K562 (cell line): ENCODE results near the gene AASDH. TPM values are rescaled to one million over a fixed set of nuclear protein-coding genes. Genes with fewer than 3 reads are reported as not detected.

Experiments
- ATAC-seq: fragments of 200-7000 bp; cut with Tn5 transposase; 3 replicates; pipeline ENCODE4 v1.9.1; 2020; ENCODE audit warnings: moderate library complexity
- BruUV-seq: library from RNA; stranded (reverse); fragments of 400-500 nt; replicated peaks from 2 replicates; lab custom pipeline; 2021; lab: Mats Ljungman, UMichigan
- CTCF ChIA-PET: fragments of 300-600 bp; formaldehyde crosslinking; extraction: SDS; loops from one replicate; lab custom pipeline; 2021; ENCODE audit warnings: low intra/inter-chr PET ratio; lab: Yijun Ruan, JAX
- POLR2A ChIA-PET: fragments of 300-600, 350-650 bp; sonication (Branson Sonifier 250); formaldehyde crosslinking; extraction: SDS; loops from one replicate; lab custom pipeline; 2021; ENCODE audit warnings: antibody characterized with exemption, inconsistent platforms; lab: Yijun Ruan, JAX
- DNase-seq, 4 experiments: peaks; one replicate each; pipeline versions ENCODE4 v3.0.0 to v3.0.0-alpha.2; 2011 to 2018; ENCODE audit warnings: low spot score in 3 of 4, mixed read lengths in 3 of 4; ENCODE audit errors: extremely low read depth in 1 of 4
- FAIRE-seq: peaks from 2 replicates; lab custom pipeline; 2011; peaks lifted over from hg19 to GRCh38; lab: Jason Lieb, UNC
- H2AFZ ChIP-seq: 2 replicates; pipeline ENCODE4 v1.6.0; 2011; ENCODE audit warnings: low read depth, low read length, control low read depth, inconsistent platforms
- H3K27ac ChIP-seq: fragments of 200-600 bp; 3 replicates; pipeline ENCODE4 v1.8.0; 2011; ENCODE audit warnings: low read depth, mild to moderate bottlenecking, control low read depth, inconsistent platforms, low read length, moderate library complexity, mixed read lengths; ENCODE audit errors: extremely low read depth
- H3K27me3 ChIP-seq, 2 experiments: fragments of 300-600 bp in 1 of 2; 2 replicates in 1 of 2; 3 replicates in 1 of 2; pipeline versions ENCODE4 v1.6.0 to v1.8.0; 2011; ENCODE audit warnings: inconsistent platforms in 2 of 2, low read length in 2 of 2, mild to moderate bottlenecking in 1 of 2, mixed read lengths in 1 of 2, moderate library complexity in 1 of 2; ENCODE audit not compliant: control insufficient read depth in 2 of 2, insufficient read depth in 2 of 2
- H3K36me3 ChIP-seq: fragments of 300-600 bp; 3 replicates; pipeline ENCODE4 v1.8.0; 2011; ENCODE audit warnings: mild to moderate bottlenecking, low read length, inconsistent platforms; ENCODE audit not compliant: control insufficient read depth, insufficient read depth
- H3K4me1 ChIP-seq, 2 experiments: fragments of 200-600 bp in 1 of 2; replicated peaks in 1 of 2; 2 replicates in 1 of 2; 3 replicates in 1 of 2; pipeline versions ENCODE4 v1.5.1 to v1.8.0; 2011; ENCODE audit warnings: inconsistent platforms in 2 of 2, low read length in 2 of 2, mild to moderate bottlenecking in 1 of 2, mixed read lengths in 1 of 2, moderate library complexity in 1 of 2; ENCODE audit not compliant: control insufficient read depth in 2 of 2, insufficient read depth in 2 of 2
- H3K4me2 ChIP-seq: 2 replicates; pipeline ENCODE4 v1.6.1; 2011; ENCODE audit warnings: low read length, control low read depth, inconsistent platforms, mixed read lengths; ENCODE audit not compliant: insufficient read depth
- H3K4me3 ChIP-seq: fragments of 200-600 bp; sonication (generic), shearing (Covaris generic); 2 replicates; pipeline ENCODE4 v1.5.1; 2016; ENCODE audit warnings: control low read depth, inconsistent platforms
- H3K79me2 ChIP-seq: fragments of 200-600 bp; 3 replicates; pipeline ENCODE4 v1.8.0; 2011; ENCODE audit warnings: low read length, inconsistent platforms; ENCODE audit not compliant: control insufficient read depth, insufficient read depth
- H3K9ac ChIP-seq, 2 experiments: 2 replicates each; pipeline versions ENCODE4 v1.6.0 to v1.6.1; 2011; ENCODE audit warnings: low read depth in 2 of 2, low read length in 2 of 2, control low read depth in 1 of 2, inconsistent platforms in 1 of 2, mild to moderate bottlenecking in 1 of 2, mixed read lengths in 1 of 2; ENCODE audit not compliant: insufficient read depth in 1 of 2
- H3K9me1 ChIP-seq: one replicate; pipeline ENCODE4 v1.6.0; 2011; ENCODE audit warnings: inconsistent platforms, mild to moderate bottlenecking, low read length, moderate library complexity; ENCODE audit not compliant: control insufficient read depth, insufficient read depth
- H3K9me3 ChIP-seq: replicated peaks from 2 replicates; pipeline ENCODE4 v1.5.1; 2011; ENCODE audit warnings: low read depth, low read length, inconsistent platforms; ENCODE audit not compliant: control insufficient read depth, insufficient read depth
- H4K20me1 ChIP-seq: replicated peaks from 2 replicates; pipeline ENCODE4 v1.6.1; 2011; ENCODE audit warnings: low read length, inconsistent platforms, mixed read lengths; ENCODE audit not compliant: control insufficient read depth, insufficient read depth
- DPF2 ChIP-seq: fragments of 450-650 bp; IDR thresholded peaks from 2 replicates; pipeline ENCODE4 v1.6.1; 2016
- GATAD2B ChIP-seq: fragments of 450-650 bp; IDR thresholded peaks from 2 replicates; pipeline ENCODE4 v1.6.1; 2017; ENCODE audit warnings: mild to moderate bottlenecking, borderline replicate concordance
- HDAC6 ChIP-seq: IDR thresholded peaks from 2 replicates; pipeline ENCODE4 v1.6.1; 2012; ENCODE audit warnings: low read depth, mild to moderate bottlenecking, control low read depth, inconsistent platforms, low read length, moderate library complexity
- KDM4B ChIP-seq, 2 experiments: fragments of 450-650 bp in 1 of 2; sonication (generic) in 1 of 2; IDR thresholded peaks; 2 replicates each; pipeline ENCODE4 v1.6.1; 2016 to 2017; ENCODE audit warnings: borderline replicate concordance in 2 of 2, antibody characterized with exemption in 1 of 2, low read depth in 1 of 2, mild to moderate bottlenecking in 1 of 2
- POLR2A ChIP-seq: fragments of 450-650 bp; conservative IDR thresholded peaks from 2 replicates; pipeline ENCODE4 v1.6.1; 2016
- RFX5 ChIP-seq: IDR thresholded peaks from 2 replicates; pipeline ENCODE4 v1.6.1; 2011; ENCODE audit warnings: low read depth, mild to moderate bottlenecking, improper control_type of control experiment, low read length
- SUPT5H ChIP-seq: fragments of 450-650 bp; IDR thresholded peaks from 2 replicates; pipeline ENCODE4 v1.6.1; 2016
- ZNF695 ChIP-seq: fragments of 450-650 bp; formaldehyde crosslinking; IDR thresholded peaks from 2 replicates; pipeline ENCODE4 v1.4.0; 2020; ENCODE audit warnings: mild to moderate bottlenecking, moderate library complexity
- ZNF785 ChIP-seq: fragments of 250-450 bp; sonication (Bioruptor Pico); IDR thresholded peaks from 2 replicates; pipeline ENCODE4 v1.4.0; 2020; ENCODE audit warnings: mild to moderate bottlenecking
- WGBS: fragments of 100-300 bp; shearing (Covaris generic); methylation state at CpG from one replicate; pipeline ENCODE4 v1.1.6; 2016; ENCODE audit warnings: low coverage, mixed read lengths; ENCODE audit not compliant: insufficient coverage; ENCODE audit errors: missing lambda C conversion rate; 5-methylcytosine and 5-hydroxymethylcytosine counted together
- in situ Hi-C: fragments of 300-500 bp; cut with MboI; formaldehyde crosslinking; loops from 4 replicates; pipeline ENCODE4 v1.15.0; 2018; ENCODE audit warnings: inconsistent platforms, mixed read lengths
- intact Hi-C: fragments of 100-400 bp; cut with micrococcal nuclease; formaldehyde crosslinking; loops from 2 replicates; pipeline ENCODE4 v1.14.2; 2022
- polyA plus RNA-seq, 8 experiments: library from polyadenylated mRNA; depleted of rRNA in 4 of 8; stranded (reverse) in 5 of 8; unstranded in 3 of 8; fragments of >200 nt; fragmentation: Nextera tagmentation in 2 of 8; fragmentation: Illumina TruSeq in 1 of 8; extraction: Ambion mirVana in 2 of 8; extraction: Trizol in 1 of 8; gene quantifications; 2 replicates each; pipeline versions ENCODE4 v1.2.1 to v1.2.3, GENCODE V29; 2011 to 2014; ENCODE audit warnings: inconsistent platforms in 1 of 8, missing spikeins in 1 of 8
- total RNA-seq, 7 experiments: library from RNA; depleted of rRNA in 6 of 7; stranded (reverse); fragments of >200 nt in 6 of 7; fragmentation: Illumina TruSeq in 2 of 7; extraction: Trizol in 2 of 7; gene quantifications; 2 replicates each; pipeline versions ENCODE4 v1.2.1 to v1.2.3, GENCODE V29; 2011 to 2021; ENCODE audit warnings: low replicate concordance in 1 of 7

The AASDH gene
- total and polyA plus RNA-seq, 9 of the 15 experiments (the other 6 are each of a cell fraction or from before 2014, with no cell fraction given), result 8.6 to 29.7 (median 13.7) TPM

- TF ChIP-seq GATAD2B, result no peak
- TF ChIP-seq ZNF695 (CRISPR knock-in tag), result no peak
- no peak for TF ChIP-seq DPF2
- no peak for TF ChIP-seq ZNF785 (CRISPR knock-in tag)
- no peak for TF ChIP-seq KDM4B (IDR thresholded peaks at IDR 0.05; ENCODE audit: borderline replicate concordance in 2 of 2, low read depth in 1 of 2)
Measured at GRCh38 chr4:56400560-56400959, 13.3 kb upstream of the AASDH start (continued).

- Histone ChIP-seq H3K4me3 (no peak overlapping the region), H4K20me1 (no peaks in the 10 kb centered on the region), H3K36me3 (peaks cover 43% of the 10 kb centered on the region), H3K27ac (no peak overlapping the region), H3K9me1 (no peaks in the 10 kb centered on the region), H3K9me3 (no peaks in the 10 kb centered on the region), H2AFZ (no peak overlapping the region), H3K4me1 (peaks cover 0 to 14% of the 10 kb centered on the region in 2 experiments; a peak in 2 of 5 replicates), H3K4me2 (no peak overlapping the region), H3K27me3 (no peaks in the 10 kb centered on the region), H3K9ac (no peak overlapping the region), H3K79me2 (peaks cover 42% of the 10 kb centered on the region)
- ChIA-PET POLR2A (no interaction called here), CTCF (no interaction called here)
- in situ Hi-C loops, result no loop called here
- DNase-seq (no peak), ATAC-seq (no peak), FAIRE-seq (no peak)
- intact Hi-C loops, result no loop called here
- 89% methylated on average over 7 of the region's 8 CpGs for WGBS
- no TSS peak for BruUV-seq
- TF ChIP-seq RFX5, result peak; percentile 88
- peak; percentile 49; the same call in 1 of the 2 replicates for TF ChIP-seq SUPT5H
- TF ChIP-seq HDAC6, result no peak
- peak; percentile 42; the same call in 1 of the 2 replicates for TF ChIP-seq POLR2A
Measured at GRCh38 chr4:56391270-56391669, 4.0 kb upstream of the AASDH start.
